WTC11 (cell line): ENCODE measurements around the gene TLX2. TPM values are rescaled to one million over a fixed set of nuclear protein-coding genes. Genes with fewer than 3 reads are reported as not detected.

Experiments
- ATAC-seq: fragments of 200-7000 bp; cut with Tn5 transposase; 2 replicates; pipeline ENCODE4 v1.10.0; 2021; ENCODE audit warnings: mild to moderate bottlenecking, moderate library complexity
- CTCF ChIA-PET: fragments of 300-600 bp; sonication (Branson Sonifier 250); formaldehyde crosslinking; loops from one replicate; lab custom pipeline; 2021; ENCODE audit warnings: antibody characterized with exemption; lab: Charles Lee
- POLR2A ChIA-PET: fragments of 350-600 bp; sonication (Branson Sonifier 250); formaldehyde crosslinking; loops from one replicate; lab custom pipeline; 2021; ENCODE audit warnings: antibody characterized with exemption; lab: Charles Lee
- DNase-seq: peaks from one replicate; pipeline ENCODE4 v3.0.0; 2021; ENCODE audit warnings: low spot score
- H3K27ac Mint-ChIP-seq: 2 replicates; pipeline ENCODE4 v1.8.0; 2021; ENCODE audit warnings: mixed read lengths
- H3K27me3 Mint-ChIP-seq: 2 replicates; pipeline ENCODE4 v1.8.0; 2021; ENCODE audit warnings: low read depth, mild to moderate bottlenecking, moderate library complexity, mixed read lengths
- H3K36me3 Mint-ChIP-seq: 2 replicates; pipeline ENCODE4 v1.8.0; 2021; ENCODE audit warnings: mixed read lengths
- H3K4me1 Mint-ChIP-seq: 2 replicates; pipeline ENCODE4 v1.8.0; 2022; ENCODE audit warnings: mixed read lengths
- H3K4me3 Mint-ChIP-seq: 2 replicates; pipeline ENCODE4 v1.8.0; 2021; ENCODE audit warnings: mild to moderate bottlenecking, moderate library complexity, mixed read lengths
- H3K9me3 Mint-ChIP-seq: 2 replicates; pipeline ENCODE4 v1.8.0; 2021; ENCODE audit warnings: mixed read lengths
- CTCF ChIP-seq: fragments of 200-600 bp; IDR thresholded peaks from 2 replicates; pipeline ENCODE4 v1.8.0; 2022; ENCODE audit warnings: antibody characterized with exemption
- MAX ChIP-seq: sonication (generic); formaldehyde crosslinking; IDR thresholded peaks from 2 replicates; pipeline ENCODE4 v1.8.0; 2022; ENCODE audit warnings: mild to moderate bottlenecking, missing genetic modification reagents
- PREB ChIP-seq: sonication (generic); formaldehyde crosslinking; IDR thresholded peaks from 2 replicates; pipeline ENCODE4 v1.8.1; 2022; ENCODE audit warnings: mild to moderate bottlenecking, missing genetic modification reagents, moderate library complexity, borderline replicate concordance
- RELA ChIP-seq: sonication (generic); formaldehyde crosslinking; IDR thresholded peaks from 2 replicates; pipeline ENCODE4 v1.8.1; 2022; ENCODE audit warnings: missing genetic modification reagents, mild to moderate bottlenecking, borderline replicate concordance
- RORB ChIP-seq: fragments of 250-450 bp; sonication (Bioruptor Pico); IDR thresholded peaks from 2 replicates; pipeline ENCODE4 v1.9.0; 2021; ENCODE audit warnings: mild to moderate bottlenecking
- ZNF138 ChIP-seq: sonication (generic); formaldehyde crosslinking; conservative IDR thresholded peaks from 2 replicates; pipeline ENCODE4 v1.8.1; 2022; ENCODE audit warnings: mild to moderate bottlenecking, moderate library complexity, missing genetic modification reagents
- ZNF416 ChIP-seq: fragments of 250-450 bp; sonication (Bioruptor Pico); IDR thresholded peaks from 2 replicates; pipeline ENCODE4 v1.9.0; 2021; ENCODE audit warnings: mild to moderate bottlenecking, inconsistent platforms
- ZNF512 ChIP-seq: sonication (generic); formaldehyde crosslinking; IDR thresholded peaks from 2 replicates; pipeline ENCODE4 v1.8.1; 2022; ENCODE audit warnings: missing genetic modification reagents, borderline replicate concordance
- total RNA-seq: library from RNA; stranded (reverse); gene quantifications from 3 replicates; pipeline ENCODE4 v1.2.3, GENCODE V29; 2021
- TF ChIP-seq, protein P1 (sequence below): fragments of 250-450 bp; sonication (Bioruptor Pico); conservative IDR thresholded peaks from 2 replicates; pipeline ENCODE4 v1.9.0; 2021; ENCODE audit warnings: mild to moderate bottlenecking
- TF ChIP-seq, protein P2 (sequence below): fragments of 250-450 bp; sonication (Bioruptor Pico); IDR thresholded peaks from 2 replicates; pipeline ENCODE4 v1.9.0; 2021; ENCODE audit warnings: mild to moderate bottlenecking
- TF ChIP-seq, protein P3 (sequence below): sonication (generic); formaldehyde crosslinking; IDR thresholded peaks from 2 replicates; pipeline ENCODE4 v1.8.0; 2022; ENCODE audit warnings: missing genetic modification reagents
- TF ChIP-seq, protein P4 (sequence below): sonication (generic); formaldehyde crosslinking; IDR thresholded peaks from 2 replicates; pipeline ENCODE4 v1.8.1; 2022; ENCODE audit warnings: low read depth, missing genetic modification reagents, borderline replicate concordance

Gene TLX2
- total RNA-seq, 1 experiment from 2014 or later = 0.26 TPM

GRCh38 chr2:74559912-74560311 lies 45.7 kb downstream of the TLX2 start:
- Mint-ChIP-seq H3K27me3 (peaks cover 66% of the 10 kb centered on the region), H3K9me3 (no peaks in the 10 kb centered on the region), H3K4me3 (no peak overlapping the region), H3K36me3 (no peaks in the 10 kb centered on the region), H3K27ac (no peak overlapping the region), H3K4me1 (peaks cover 15% of the 10 kb centered on the region)
- ChIA-PET POLR2A (interaction anchor here (0.6 kb wide), 1 partner anchor 20 kb away, joined by 3 read pairs; no protein-coding TSS in a partner anchor), CTCF (interaction anchor here (1.0 to 1.6 kb wide), 5 partner anchors 13 to 87 kb away, joined by 3 to 8 read pairs (median 3); partner anchors contain the start of gene MRPL53)
- ATAC-seq (peak; percentile 71), DNase-seq (peak; percentile 28)
- TF ChIP-seq PREB = no peak
- TF ChIP-seq MAX (CRISPR knock-in tag) = no peak
- TF ChIP-seq CTCF = no peak
- TF ChIP-seq, protein P1, sequence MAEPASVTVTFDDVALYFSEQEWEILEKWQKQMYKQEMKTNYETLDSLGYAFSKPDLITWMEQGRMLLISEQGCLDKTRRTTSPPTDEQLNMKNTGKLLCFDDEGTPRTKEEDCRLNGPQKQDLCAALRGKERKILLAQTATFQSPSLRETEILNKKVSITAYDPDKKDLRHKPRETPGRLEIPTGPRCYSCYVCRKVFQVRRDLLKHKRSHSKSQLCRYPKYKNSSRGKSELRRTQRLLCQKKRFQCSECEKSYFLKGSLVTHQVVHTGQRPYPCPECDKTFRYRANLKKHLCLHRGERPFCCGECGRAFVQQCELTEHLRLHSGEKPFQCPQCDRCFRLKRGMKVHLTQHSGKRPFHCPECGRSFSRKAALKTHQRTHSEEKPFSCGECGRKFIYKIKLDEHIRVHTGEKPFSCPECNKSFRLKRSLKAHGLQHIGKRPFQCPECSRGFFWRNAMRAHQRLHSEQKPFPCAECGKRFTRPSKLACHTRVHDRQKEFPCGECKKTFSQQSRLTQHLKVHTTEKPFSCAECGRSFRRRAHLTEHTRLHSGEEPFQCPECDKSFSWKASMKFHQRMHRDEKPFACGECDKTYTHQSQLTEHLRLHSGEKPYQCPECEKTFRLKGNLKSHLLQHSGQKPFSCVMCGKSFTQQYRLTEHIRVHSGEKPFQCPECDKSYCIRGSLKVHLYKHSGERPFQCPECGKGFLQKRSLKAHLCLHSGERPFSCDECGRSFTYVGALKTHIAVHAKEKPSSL = no peak
- TF ChIP-seq ZNF138 (CRISPR knock-in tag) = no peak
- TF ChIP-seq, protein P2, sequence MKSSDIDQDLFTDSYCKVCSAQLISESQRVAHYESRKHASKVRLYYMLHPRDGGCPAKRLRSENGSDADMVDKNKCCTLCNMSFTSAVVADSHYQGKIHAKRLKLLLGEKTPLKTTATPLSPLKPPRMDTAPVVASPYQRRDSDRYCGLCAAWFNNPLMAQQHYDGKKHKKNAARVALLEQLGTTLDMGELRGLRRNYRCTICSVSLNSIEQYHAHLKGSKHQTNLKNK (CRISPR knock-in tag) = no peak

GRCh38 chr2:74560591-74560990 lies 46.3 kb downstream of the TLX2 start:
- DNase-seq (no peak), ATAC-seq (peak; percentile 19; the same call in 1 of the 2 replicates)
- no peak for TF ChIP-seq ZNF512 (CRISPR knock-in tag)
- TF ChIP-seq, protein P3, sequence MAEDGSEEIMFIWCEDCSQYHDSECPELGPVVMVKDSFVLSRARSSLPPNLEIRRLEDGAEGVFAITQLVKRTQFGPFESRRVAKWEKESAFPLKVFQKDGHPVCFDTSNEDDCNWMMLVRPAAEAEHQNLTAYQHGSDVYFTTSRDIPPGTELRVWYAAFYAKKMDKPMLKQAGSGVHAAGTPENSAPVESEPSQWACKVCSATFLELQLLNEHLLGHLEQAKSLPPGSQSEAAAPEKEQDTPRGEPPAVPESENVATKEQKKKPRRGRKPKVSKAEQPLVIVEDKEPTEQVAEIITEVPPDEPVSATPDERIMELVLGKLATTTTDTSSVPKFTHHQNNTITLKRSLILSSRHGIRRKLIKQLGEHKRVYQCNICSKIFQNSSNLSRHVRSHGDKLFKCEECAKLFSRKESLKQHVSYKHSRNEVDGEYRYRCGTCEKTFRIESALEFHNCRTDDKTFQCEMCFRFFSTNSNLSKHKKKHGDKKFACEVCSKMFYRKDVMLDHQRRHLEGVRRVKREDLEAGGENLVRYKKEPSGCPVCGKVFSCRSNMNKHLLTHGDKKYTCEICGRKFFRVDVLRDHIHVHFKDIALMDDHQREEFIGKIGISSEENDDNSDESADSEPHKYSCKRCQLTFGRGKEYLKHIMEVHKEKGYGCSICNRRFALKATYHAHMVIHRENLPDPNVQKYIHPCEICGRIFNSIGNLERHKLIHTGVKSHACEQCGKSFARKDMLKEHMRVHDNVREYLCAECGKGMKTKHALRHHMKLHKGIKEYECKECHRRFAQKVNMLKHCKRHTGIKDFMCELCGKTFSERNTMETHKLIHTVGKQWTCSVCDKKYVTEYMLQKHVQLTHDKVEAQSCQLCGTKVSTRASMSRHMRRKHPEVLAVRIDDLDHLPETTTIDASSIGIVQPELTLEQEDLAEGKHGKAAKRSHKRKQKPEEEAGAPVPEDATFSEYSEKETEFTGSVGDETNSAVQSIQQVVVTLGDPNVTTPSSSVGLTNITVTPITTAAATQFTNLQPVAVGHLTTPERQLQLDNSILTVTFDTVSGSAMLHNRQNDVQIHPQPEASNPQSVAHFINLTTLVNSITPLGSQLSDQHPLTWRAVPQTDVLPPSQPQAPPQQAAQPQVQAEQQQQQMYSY (CRISPR knock-in tag) = no peak
- TF ChIP-seq RELA (CRISPR knock-in tag) = no peak
- no peak for TF ChIP-seq RORB
- TF ChIP-seq, protein P4, sequence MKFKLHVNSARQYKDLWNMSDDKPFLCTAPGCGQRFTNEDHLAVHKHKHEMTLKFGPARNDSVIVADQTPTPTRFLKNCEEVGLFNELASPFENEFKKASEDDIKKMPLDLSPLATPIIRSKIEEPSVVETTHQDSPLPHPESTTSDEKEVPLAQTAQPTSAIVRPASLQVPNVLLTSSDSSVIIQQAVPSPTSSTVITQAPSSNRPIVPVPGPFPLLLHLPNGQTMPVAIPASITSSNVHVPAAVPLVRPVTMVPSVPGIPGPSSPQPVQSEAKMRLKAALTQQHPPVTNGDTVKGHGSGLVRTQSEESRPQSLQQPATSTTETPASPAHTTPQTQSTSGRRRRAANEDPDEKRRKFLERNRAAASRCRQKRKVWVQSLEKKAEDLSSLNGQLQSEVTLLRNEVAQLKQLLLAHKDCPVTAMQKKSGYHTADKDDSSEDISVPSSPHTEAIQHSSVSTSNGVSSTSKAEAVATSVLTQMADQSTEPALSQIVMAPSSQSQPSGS (CRISPR knock-in tag) = no peak
- TF ChIP-seq ZNF416 (CRISPR knock-in tag) = no peak
- Mint-ChIP-seq H3K9me3 (no peaks in the 10 kb centered on the region), H3K4me1 (peaks cover 13% of the 10 kb centered on the region), H3K36me3 (no peaks in the 10 kb centered on the region), H3K27ac (no peak overlapping the region), H3K27me3 (peaks cover 60% of the 10 kb centered on the region), H3K4me3 (no peak overlapping the region)
- CTCF ChIA-PET = interaction anchor here (1.0 to 1.6 kb wide), 4 partner anchors 12 to 88 kb away, joined by 3 to 8 read pairs (median 4); partner anchors contain the start of gene MRPL53
- POLR2A ChIA-PET = interaction anchor here (0.6 kb wide), 1 partner anchor 21 kb away, joined by 3 read pairs; no protein-coding TSS in a partner anchor
